RPMI7951 (cell line): Measurements from ENCODE around the gene TYR. TPM values are rescaled to one million over a fixed set of nuclear protein-coding genes. Genes with fewer than 3 reads are reported as not detected.

Experiments
- total RNA-seq: library from RNA; depleted of rRNA; stranded (reverse); fragments of >200 nt; shearing (Covaris generic); gene quantifications from 2 replicates; pipeline ENCODE4 v1.2.3, GENCODE V29; 2014; rRNA removed

TYR gene
- total RNA-seq, 1 experiment from 2014 or later, result 2.3 TPM

Other genes starting within 250 kb of the TYR start
- gene GRM5, start 111.9 kb upstream of the TYR start, total RNA-seq, result under 0.01 TPM in 1 of 2 replicates, not detected in the other